Sigmoid colon (tissue), 4 donors: ENCODE results near the gene C1R.

Source experiments
- CTCF ChIP-seq, 4 experiments: fragments of 450-650 bp in 3 of 4; fragments of 200-600 bp in 1 of 4; IDR thresholded peaks; one replicate each; pipeline ENCODE4 v1.5.1; 2016 to 2019; ENCODE audit warnings: antibody characterized with exemption in 4 of 4, mild to moderate bottlenecking in 3 of 4, moderate library complexity in 2 of 4
- EP300 ChIP-seq, 4 donors: sonication (generic); formaldehyde crosslinking; IDR thresholded peaks; one replicate each; pipeline ENCODE4 v1.6.1; 2017; ENCODE audit warnings: antibody characterized with exemption in 4 of 4
- POLR2AphosphoS5 ChIP-seq, 4 donors: sonication (generic); formaldehyde crosslinking; IDR thresholded peaks; one replicate each; pipeline ENCODE4 v1.6.1; 2017; ENCODE audit warnings: antibody characterized with exemption in 4 of 4

- TF ChIP-seq CTCF (IDR thresholded peaks at IDR 0.05) (no peak), POLR2AphosphoS5 (IDR thresholded peaks at IDR 0.05) (no peak), EP300 (IDR thresholded peaks at IDR 0.05) (no peak)
These were observed 56.8 kb downstream of the C1R start for GRCh38 chr12:7035463-7035862.
